Gastrocnemius medialis (tissue), 4 donors: ENCODE measurements around the gene COP1.

Experiments
- CTCF ChIP-seq, 5 experiments: fragments of 450-650 bp in 3 of 5; fragments of 200-600 bp in 2 of 5; sonication (generic) in 2 of 5; IDR thresholded peaks in 4 of 5; conservative IDR thresholded peaks in 1 of 5; 1 replicate in 4 of 5; 2 replicates in 1 of 5; pipeline ENCODE4 v1.5.1; 2016 to 2019; ENCODE audit warnings: antibody characterized with exemption in 5 of 5, mild to moderate bottlenecking in 3 of 5, moderate library complexity in 3 of 5
- POLR2A ChIP-seq, 2 donors: fragments of 450-650 bp; IDR thresholded peaks; one replicate each; pipeline ENCODE4 v1.6.1; 2017; ENCODE audit warnings: antibody characterized with exemption in 2 of 2, mild to moderate bottlenecking in 2 of 2, moderate library complexity in 2 of 2

GRCh38 chr1:176118985-176119384 lies 88.1 kb downstream of the COP1 start:
- TF ChIP-seq CTCF (IDR thresholded peaks at IDR 0.05 in 4 of 5, conservative IDR thresholded peaks at IDR 0.05 in 1 of 5), result no peak
- TF ChIP-seq POLR2A (IDR thresholded peaks at IDR 0.05), result no peak
